MG63 (cell line): Measurements from ENCODE around the gene RAB36. TPM values are rescaled to one million over a fixed set of nuclear protein-coding genes. Genes with fewer than 3 reads are reported as not detected.
A peak's percentile ranks its signal among the peaks of the same experiment; 100 is the strongest.

Source experiments
- DNase-seq: peaks from one replicate; pipeline ENCODE4 v3.0.0-alpha.2; 2020
- H3K27me3 ChIP-seq: fragments of 250-450 bp; sonication (Bioruptor Pico); 2 replicates; pipeline ENCODE4 v1.5.1; 2020; ENCODE audit warnings: mild to moderate bottlenecking, moderate library complexity
- H3K36me3 ChIP-seq: fragments of 250-450 bp; sonication (Bioruptor Pico); 2 replicates; pipeline ENCODE4 v1.5.1; 2020; ENCODE audit warnings: mild to moderate bottlenecking, moderate library complexity
- H3K4me3 ChIP-seq: fragments of 250-450 bp; sonication (Bioruptor Pico); 2 replicates; pipeline ENCODE4 v1.5.1; 2020; ENCODE audit warnings: mild to moderate bottlenecking, moderate library complexity
- H3K9me3 ChIP-seq: fragments of 250-450 bp; sonication (Bioruptor Pico); 2 replicates; pipeline ENCODE4 v1.5.1; 2020; ENCODE audit warnings: mild to moderate bottlenecking, moderate library complexity
- total RNA-seq: library from RNA; depleted of rRNA; stranded (reverse); fragments of >200 nt; shearing (Covaris generic); gene quantifications from 2 replicates; pipeline ENCODE4 v1.2.3, GENCODE V29; 2014; ENCODE audit warnings: low replicate concordance

RAB36 gene
- total RNA-seq, 1 experiment from 2014 or later: 0.03 TPM

DNA sequence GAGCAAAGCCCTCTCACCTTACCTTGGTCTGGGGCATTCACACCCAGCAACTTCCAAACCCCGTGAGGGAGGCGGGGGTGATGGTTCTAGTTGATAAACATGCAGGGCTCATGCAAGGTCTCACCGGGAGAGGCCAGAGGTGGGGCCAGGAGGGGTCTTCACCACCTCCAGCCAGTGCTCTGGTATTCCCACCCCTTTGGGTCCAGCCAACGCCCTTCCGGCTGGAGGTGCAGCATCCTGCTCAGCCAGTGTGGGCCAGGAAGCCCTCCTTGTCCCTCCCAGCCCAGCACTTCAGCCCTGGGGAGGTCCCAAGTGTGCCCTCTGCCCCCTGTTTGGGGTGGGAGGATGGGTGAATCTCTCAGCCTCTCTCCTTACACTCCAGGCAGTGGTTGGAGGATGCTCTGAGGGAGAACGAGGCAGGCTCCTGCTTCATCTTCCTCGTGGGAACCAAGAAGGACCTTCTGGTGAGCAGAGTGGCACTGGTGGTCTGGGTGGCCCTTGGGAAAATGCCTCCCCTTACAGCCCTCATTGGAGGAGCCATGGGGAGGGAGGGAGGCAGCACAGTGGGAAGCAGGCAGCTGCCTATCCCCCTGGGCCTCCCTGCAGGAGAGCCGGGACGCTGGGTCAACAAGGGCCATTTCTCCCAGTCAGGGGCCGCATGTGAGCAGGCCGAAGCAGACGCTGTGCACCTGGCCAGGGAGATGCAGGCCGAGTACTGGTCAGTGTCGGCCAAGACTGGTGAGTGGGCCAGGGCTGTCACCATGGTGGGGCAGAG lies 13.4 kb downstream of the RAB36 start:
- Histone ChIP-seq H3K9me3 (no peaks in the 10 kb centered on the region), H3K4me3 (no peak overlapping the region), H3K36me3 (no peaks in the 10 kb centered on the region), H3K27me3 (no peaks in the 10 kb centered on the region)
- no peak for DNase-seq

- no peaks in the 10 kb centered on the region for H3K27me3 ChIP-seq
- no peak for DNase-seq
- no peaks in the 10 kb centered on the region for H3K9me3 ChIP-seq
- no peaks in the 10 kb centered on the region for H3K36me3 ChIP-seq
- H3K4me3 ChIP-seq: no peak overlapping the region
Observed at GRCh38 chr22:23159291-23159630, 14.0 kb downstream of the RAB36 start.

GRCh38 chr22:23161029-23161428 lies 15.8 kb downstream of the RAB36 start:
- no peak overlapping the region for H3K4me3 ChIP-seq
- no peak for DNase-seq
- H3K27me3 ChIP-seq: no peaks in the 10 kb centered on the region
- H3K36me3 ChIP-seq: no peaks in the 10 kb centered on the region
- H3K9me3 ChIP-seq: no peaks in the 10 kb centered on the region

DNA sequence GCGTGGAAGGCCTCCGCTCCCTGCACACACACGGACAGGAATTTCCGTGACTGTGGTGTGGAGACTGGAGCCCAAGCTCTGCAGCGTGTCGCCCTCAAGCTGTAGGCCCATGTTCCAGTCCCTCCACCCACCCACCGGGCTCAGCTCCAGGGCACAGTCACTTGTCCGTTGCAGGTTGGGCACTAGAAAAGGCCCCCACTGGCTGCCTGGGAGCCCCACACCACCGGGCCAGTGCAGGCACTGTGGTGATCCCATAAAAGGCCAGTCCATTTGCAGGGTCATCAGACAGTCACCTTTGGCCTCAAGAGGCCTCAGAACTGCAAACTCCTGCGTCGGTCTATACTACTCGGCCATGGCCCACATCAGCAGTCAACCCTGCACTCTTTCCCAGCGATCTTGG lies 16.3 kb downstream of the RAB36 start:
- no peaks in the 10 kb centered on the region for H3K36me3 ChIP-seq
- no peaks in the 10 kb centered on the region for H3K9me3 ChIP-seq
- DNase-seq: no peak
- no peak overlapping the region for H3K4me3 ChIP-seq
- H3K27me3 ChIP-seq: no peaks in the 10 kb centered on the region

- peak; percentile 91 for DNase-seq
- Histone ChIP-seq H3K4me3 (no peak overlapping the region), H3K9me3 (no peaks in the 10 kb centered on the region), H3K27me3 (no peaks in the 10 kb centered on the region), H3K36me3 (no peaks in the 10 kb centered on the region)
Observed at GRCh38 chr22:23163665-23164064, 18.4 kb downstream of the RAB36 start.

GRCh38 chr22:23164091-23164490 lies 18.8 kb downstream of the RAB36 start:
- H3K36me3 ChIP-seq: no peaks in the 10 kb centered on the region
- no peaks in the 10 kb centered on the region for H3K9me3 ChIP-seq
- no peaks in the 10 kb centered on the region for H3K27me3 ChIP-seq
- peak; percentile 30 for DNase-seq
- no peak overlapping the region for H3K4me3 ChIP-seq

DNA sequence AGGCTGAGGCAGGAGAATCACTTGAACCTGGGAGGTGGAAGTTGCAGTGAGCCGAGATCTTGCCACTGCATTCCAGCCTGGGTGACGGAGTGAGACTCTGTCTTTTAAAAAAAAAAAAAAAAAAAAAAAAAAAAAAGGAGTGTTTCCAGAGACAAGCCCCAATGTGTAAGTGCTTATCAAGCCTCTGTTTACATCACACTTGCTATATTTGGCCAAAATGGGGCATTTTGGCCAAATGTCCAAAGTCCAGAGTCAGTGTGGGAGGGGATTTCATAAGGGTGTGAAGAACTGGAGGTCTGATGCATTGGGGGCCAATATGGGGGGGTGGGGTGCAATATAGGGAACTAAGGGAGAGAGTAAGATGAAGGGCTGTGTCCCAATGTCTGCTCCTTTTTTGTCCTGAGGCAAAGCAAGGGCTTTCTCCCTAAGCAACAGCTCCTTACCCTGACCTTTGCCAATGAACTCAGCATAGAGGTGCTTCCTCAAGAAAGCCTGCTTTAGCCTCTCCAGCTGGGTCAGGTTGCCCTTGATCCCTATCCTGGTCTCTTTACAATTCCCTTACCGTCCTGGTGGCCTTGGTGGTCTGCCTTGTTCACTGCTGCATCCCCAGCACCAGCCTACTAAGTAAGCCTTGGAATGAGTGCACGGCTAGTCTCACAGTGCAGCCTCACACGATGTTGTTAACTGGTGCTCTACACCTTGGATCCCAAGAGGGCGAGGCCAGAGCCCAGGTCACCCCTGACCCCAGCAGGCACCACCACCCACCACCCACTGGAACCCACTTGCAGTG lies 21.0 kb downstream of the RAB36 start:
- Histone ChIP-seq H3K4me3 (no peak overlapping the region), H3K36me3 (no peaks in the 10 kb centered on the region), H3K27me3 (no peaks in the 10 kb centered on the region), H3K9me3 (no peaks in the 10 kb centered on the region)
- no peak for DNase-seq

GRCh38 chr22:23166841-23167616 lies 21.8 kb downstream of the RAB36 start:
- Histone ChIP-seq H3K4me3 (no peak overlapping the region), H3K9me3 (no peaks in the 10 kb centered on the region), H3K36me3 (no peaks in the 10 kb centered on the region), H3K27me3 (no peaks in the 10 kb centered on the region)
- DNase-seq: no peak

DNA sequence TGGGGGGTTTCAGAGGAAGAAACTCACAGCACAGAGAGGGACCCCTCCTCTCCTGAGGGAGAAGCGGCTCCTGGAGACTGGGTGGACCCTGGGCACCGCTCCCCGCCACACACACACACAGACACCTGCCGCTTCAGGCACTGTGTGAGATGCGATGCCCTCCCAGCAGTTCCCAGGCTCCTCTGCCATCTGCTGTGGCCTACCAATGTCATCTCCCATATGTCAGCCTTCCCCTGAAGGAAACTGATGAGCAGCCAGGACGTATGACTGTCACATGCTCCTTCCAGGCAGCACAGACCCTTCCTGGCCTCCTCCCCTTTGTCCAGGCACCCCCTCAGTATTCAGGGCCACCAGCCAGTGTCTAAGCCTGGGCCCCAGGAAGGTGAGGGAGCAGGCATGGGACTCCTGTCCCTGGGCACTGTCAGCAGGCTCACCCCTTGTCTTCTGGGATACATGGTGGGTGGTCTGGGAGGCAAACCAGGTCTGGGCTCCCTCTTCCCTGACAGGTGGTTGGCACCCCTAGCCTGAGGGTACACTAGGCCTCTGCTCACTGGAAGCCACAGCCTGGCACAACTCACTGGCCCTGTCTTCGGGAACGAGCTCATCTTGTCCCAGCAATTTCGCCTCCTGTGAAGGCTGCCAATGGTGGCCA lies 23.2 kb downstream of the RAB36 start:
- no peaks in the 10 kb centered on the region for H3K27me3 ChIP-seq
- no peaks in the 10 kb centered on the region for H3K9me3 ChIP-seq
- no peaks in the 10 kb centered on the region for H3K36me3 ChIP-seq
- no peak overlapping the region for H3K4me3 ChIP-seq
- no peak for DNase-seq

DNA sequence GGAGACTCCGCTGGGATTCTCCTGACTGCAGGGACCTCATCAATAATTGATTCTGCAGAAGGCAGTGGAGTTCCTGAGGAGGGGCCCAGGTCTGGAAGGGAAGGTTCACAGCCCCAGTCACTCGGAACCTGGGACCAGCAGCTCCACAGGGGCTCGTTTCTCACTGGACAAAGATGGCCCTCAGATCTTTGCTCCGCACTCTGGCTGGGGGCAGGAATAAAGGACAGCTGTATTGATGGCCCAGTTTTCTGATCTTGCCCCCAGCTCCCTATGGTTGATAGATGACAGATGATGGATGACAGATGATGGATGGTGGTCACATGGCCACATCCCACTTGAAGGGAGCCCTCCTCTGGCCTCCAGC lies 23.7 kb downstream of the RAB36 start:
- Histone ChIP-seq H3K9me3 (no peaks in the 10 kb centered on the region), H3K36me3 (no peaks in the 10 kb centered on the region), H3K27me3 (no peaks in the 10 kb centered on the region), H3K4me3 (no peak overlapping the region)
- no peak for DNase-seq

DNA sequence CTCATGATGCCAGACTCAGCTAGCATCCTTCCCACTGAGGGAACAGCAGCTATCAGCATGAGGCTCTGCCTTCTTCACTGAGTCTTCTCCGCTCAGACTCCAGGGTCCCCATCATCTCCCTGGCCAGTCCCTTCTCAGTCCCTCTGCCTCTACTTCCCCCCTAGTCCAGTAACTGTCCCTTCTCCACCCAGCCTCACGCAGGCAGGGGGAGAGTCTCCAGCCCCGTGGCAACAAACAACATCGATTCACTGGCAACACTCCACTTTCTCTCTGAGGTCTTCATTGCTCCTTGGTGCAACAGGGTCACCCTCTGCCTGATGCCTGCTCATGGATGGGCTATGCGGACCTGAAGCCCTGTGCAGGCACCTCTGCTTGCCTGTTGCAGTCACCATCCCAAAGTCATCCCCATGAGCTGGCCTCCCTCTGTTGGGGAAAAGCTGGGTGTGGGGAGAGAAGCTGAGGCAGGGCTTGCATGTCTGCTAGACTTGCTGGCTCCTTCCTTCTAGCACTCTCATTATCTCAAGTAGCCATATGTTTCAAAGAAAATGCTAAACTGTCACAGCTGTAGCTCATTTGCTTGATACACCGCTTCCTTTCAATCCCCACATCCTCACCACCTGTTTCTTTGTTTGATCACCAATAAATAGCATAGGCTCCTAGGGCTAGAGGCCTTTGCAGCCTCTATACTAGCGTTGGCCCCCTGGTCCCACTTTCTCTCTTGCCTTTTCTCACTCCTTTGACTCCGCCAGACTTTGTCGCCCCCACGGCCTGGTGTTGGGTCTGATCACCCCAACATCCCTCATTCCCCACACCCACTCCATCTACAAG lies 30.8 kb downstream of the RAB36 start:
- Histone ChIP-seq H3K4me3 (no peak overlapping the region), H3K27me3 (no peaks in the 10 kb centered on the region), H3K36me3 (no peaks in the 10 kb centered on the region), H3K9me3 (no peaks in the 10 kb centered on the region; the same call in 1 of the 2 replicates)
- DNase-seq: no peak

DNA sequence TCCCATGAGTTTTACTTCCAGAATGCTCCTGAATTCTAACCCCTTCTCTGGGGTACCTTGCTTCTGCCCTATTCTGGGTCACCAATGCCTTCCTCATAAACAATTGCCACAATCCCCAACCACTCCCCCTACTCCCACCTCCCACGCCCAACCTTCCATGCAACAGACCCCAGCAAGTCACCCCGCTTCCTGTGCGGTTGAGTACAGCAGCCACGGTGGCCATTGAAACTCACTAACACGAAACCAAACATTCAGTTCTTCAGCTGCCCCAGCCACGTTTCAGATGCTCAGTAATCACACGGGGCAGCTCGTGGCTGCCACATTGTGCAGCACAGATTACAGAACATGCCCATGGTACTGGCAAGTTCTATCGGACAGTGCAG lies 31.4 kb downstream of the RAB36 start:
- H3K36me3 ChIP-seq: no peaks in the 10 kb centered on the region; the same call in 1 of the 2 replicates
- H3K4me3 ChIP-seq: no peak overlapping the region
- no peaks in the 10 kb centered on the region; the same call in 1 of the 2 replicates for H3K9me3 ChIP-seq
- no peak for DNase-seq
- no peaks in the 10 kb centered on the region for H3K27me3 ChIP-seq

GRCh38 chr22:23177197-23177596 lies 31.9 kb downstream of the RAB36 start:
- DNase-seq: no peak
- H3K36me3 ChIP-seq: peaks cover 3% of the 10 kb centered on the region; the same call in 1 of the 2 replicates
- H3K9me3 ChIP-seq: no peaks in the 10 kb centered on the region; the same call in 1 of the 2 replicates
- no peak overlapping the region for H3K4me3 ChIP-seq
- no peaks in the 10 kb centered on the region for H3K27me3 ChIP-seq

- Histone ChIP-seq H3K27me3 (no peaks in the 10 kb centered on the region), H3K4me3 (no peak overlapping the region), H3K36me3 (peaks cover 3% of the 10 kb centered on the region; the same call in 1 of the 2 replicates), H3K9me3 (no peaks in the 10 kb centered on the region; the same call in 1 of the 2 replicates)
- peak; percentile 46 for DNase-seq
Observed at GRCh38 chr22:23178512-23179254, 33.4 kb downstream of the RAB36 start.
